ENCODE data around the gene SRGAP3.

SRGAP3 gene

GRCh38 chr3:9168241-9168741, 81.2 kb downstream of the SRGAP3 start:
- TF ChIP-seq CTCF (IDR thresholded peaks at IDR 0.05; ENCODE audit: extremely low read depth, missing control alignments), result no peak
- peak; percentile 77 for DNase-seq (ENCODE audit: low spot score)

GRCh38 chr3:9167222-9167621, 82.2 kb downstream of the SRGAP3 start:
- no peak for DNase-seq (ENCODE audit: low spot score)
- no peak for TF ChIP-seq CTCF (IDR thresholded peaks at IDR 0.05; ENCODE audit: extremely low read depth, missing control alignments)

- no peak for DNase-seq (ENCODE audit: low spot score)
- TF ChIP-seq CTCF (IDR thresholded peaks at IDR 0.05; ENCODE audit: extremely low read depth, missing control alignments), result no peak
These were observed 84.0 kb downstream of the SRGAP3 start for GRCh38 chr3:9165421-9165820.

- no peak for DNase-seq (ENCODE audit: low spot score)
- no peak for TF ChIP-seq CTCF (IDR thresholded peaks at IDR 0.05; ENCODE audit: extremely low read depth, missing control alignments)
These were observed 86.2 kb downstream of the SRGAP3 start for GRCh38 chr3:9163289-9163688.

- no peak for TF ChIP-seq CTCF (IDR thresholded peaks at IDR 0.05; ENCODE audit: extremely low read depth, missing control alignments)
- DNase-seq (ENCODE audit: low spot score), result no peak
These were observed 87.6 kb downstream of the SRGAP3 start for GRCh38 chr3:9161811-9162210.

GRCh38 chr3:9161298-9161697, 88.1 kb downstream of the SRGAP3 start:
- DNase-seq (ENCODE audit: low spot score), result no peak

More at GRCh38 chr3:9161298-9161697, 88.1 kb downstream of the SRGAP3 start:
- TF ChIP-seq CTCF (IDR thresholded peaks at IDR 0.05; ENCODE audit: extremely low read depth, missing control alignments), result no peak
